Nucleus accumbens (tissue), 56 donors: ENCODE measurements around the gene ABCA2.

Source experiments
- DNase-seq, 56 donors: peaks; one replicate each; lab custom pipeline; 2025; lab: John Stamatoyannopoulos, UW

The ABCA2 gene

GRCh38 chr9:136973618-136974617 lies 54.1 kb downstream of the ABCA2 start:
- DNase-seq: no peak

DNA sequence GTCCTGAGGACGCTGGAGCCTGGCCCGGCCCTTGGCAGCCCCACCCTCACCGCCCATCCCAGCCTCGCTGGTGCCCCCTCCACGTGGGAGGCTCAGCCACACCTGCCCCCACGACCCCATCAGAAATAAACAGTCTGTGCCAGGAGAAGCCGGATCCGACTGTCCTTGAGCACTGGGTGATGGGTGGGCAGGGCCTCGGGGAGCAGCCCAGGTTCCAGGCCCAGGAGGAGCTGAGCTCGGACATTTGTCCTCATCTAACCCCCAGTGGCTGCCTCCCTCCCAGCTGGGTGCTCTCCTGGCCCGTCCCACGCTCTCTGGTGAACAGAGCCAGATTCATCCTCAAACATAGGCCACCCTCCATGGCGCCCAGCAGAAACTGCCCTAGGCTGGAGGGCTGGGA lies 55.3 kb downstream of the ABCA2 start:
- DNase-seq: no peak

DNA sequence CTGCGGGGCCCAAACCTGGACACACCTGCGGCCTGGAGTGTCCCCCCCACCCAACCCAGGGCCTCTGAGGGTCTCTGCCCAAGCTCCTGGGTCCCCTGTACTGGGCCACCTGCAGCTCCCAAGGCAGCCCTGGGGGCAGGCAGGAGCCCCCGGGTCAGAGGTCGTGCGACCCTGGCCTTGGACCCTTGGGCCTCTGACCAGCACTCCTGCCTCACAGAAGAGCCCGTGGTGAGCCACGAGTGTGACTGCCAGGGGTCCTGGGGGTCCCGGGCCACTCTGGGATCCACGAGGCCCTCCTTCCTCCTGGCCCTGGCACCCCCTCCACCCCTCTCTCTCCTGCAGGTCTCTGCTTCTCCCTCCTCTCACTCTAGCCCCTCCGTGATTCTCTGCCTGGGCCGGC lies 55.7 kb downstream of the ABCA2 start:
- no peak for DNase-seq

- no peak for DNase-seq
These were observed 56.3 kb downstream of the ABCA2 start for GRCh38 chr9:136971746-136972145.

GRCh38 chr9:136970361-136970760 lies 57.7 kb downstream of the ABCA2 start:
- DNase-seq: no peak

DNA sequence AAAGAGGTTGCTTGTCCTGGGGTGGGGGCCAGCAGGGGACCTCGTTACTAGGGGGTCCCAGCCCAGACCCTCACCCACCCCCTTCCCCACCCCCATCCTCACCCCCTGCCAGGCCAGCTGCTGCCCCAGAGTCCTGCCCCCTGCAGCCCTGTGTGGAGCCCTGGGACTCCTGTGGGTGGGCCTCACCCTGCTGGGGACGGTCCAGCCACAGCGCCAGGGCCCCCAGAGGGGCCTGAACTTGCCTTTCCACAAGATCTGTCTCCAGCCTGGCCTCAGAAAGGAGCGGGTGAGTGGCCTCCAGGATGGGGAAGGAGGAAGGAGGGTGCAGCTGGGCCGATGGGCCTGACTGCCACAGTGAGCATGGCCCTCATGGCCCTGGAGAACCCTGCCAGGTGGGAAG lies 58.3 kb downstream of the ABCA2 start:
- DNase-seq: no peak

DNA sequence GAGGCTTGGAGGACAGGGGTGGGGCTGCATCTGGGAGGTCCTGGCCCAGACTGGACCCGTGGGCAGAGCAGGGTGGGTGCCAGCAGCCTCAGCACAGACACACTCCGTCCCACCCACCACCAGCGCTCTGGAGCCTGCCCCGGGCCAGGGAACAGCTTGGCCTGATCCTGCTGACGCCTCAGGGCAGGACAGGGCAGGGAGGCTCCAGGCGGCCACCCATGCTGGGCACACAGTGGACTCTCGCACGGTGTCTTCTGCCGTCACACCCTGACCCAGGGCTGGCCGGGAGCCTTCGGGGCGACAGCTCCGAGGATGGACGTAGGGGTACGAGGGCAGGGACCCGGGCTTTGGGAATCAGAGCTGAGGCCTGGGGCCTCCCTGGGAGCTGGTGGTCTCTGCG lies 58.9 kb downstream of the ABCA2 start:
- no peak for DNase-seq

- no peak for DNase-seq
These were observed 59.5 kb downstream of the ABCA2 start for GRCh38 chr9:136968333-136969127.

DNA sequence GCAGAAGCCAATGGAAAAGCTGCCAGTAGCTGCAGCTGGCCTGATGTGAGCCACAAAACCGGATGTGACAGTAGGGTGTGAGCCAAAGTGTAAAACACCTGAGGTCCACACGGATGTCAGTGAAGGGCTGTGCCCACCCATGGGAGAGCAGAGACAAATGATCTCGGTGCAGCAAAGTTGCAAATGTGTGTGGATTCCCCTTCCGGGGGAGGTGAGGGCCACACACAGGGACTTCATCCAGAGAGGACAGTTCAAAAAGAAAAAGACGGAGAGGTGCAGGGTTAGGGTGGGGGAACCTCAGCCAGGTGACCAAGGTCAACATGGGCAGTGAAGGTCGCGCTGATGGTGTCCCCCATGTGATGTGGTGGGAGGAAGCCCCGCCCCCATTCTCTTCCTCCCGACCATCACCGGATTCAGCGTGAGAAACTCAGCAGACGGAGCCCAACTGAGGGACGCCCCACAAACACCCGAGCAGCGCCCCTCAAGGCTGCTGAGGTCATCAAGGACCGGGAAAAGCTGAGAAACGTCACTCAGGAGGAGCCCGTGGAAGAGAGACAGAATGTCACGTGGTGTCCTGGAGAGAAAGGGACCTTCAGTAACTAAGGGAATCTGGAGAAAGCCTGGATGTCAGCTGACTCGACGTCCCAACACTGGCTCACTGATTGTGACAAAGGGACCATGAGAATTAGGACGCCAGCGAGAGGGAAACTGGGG lies 62.1 kb downstream of the ABCA2 start:
- DNase-seq: peak in 53 of 56 donors; percentile 16 to 91 (median 67)

GRCh38 chr9:136964833-136965422 lies 63.1 kb downstream of the ABCA2 start:
- DNase-seq: no peak

DNA sequence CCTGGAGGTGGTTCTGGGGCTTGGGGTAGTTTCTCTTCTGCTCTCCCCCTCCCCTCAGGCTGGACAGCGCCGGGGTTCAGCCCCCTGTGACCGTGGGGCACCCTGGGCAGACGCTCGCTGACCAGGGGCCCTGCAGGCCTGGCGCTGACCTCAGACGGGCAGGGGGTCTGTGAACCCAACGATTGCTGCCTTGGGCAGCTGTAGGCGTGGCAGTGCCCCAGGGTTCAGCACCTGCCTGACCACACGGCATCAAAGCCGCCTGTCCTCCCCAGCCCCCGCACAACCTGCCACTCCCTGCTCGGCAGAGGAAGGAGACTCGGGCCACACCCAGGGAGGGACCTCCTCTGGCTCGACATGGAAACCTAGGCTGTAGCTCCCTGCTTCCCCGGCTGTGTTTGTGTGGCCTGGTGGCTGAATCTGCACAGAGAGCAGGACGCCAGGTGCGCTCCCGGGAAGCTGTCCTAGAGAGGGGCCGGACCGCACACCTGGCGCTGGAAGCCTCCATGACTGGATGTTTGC lies 63.8 kb downstream of the ABCA2 start:
- no peak for DNase-seq

GRCh38 chr9:136963751-136964150 lies 64.3 kb downstream of the ABCA2 start:
- no peak for DNase-seq

- peak in 6 of 56 donors; percentile 18 to 69 (median 24) for DNase-seq
These were observed 64.7 kb downstream of the ABCA2 start for GRCh38 chr9:136963341-136963740.

GRCh38 chr9:136962701-136963248 lies 65.3 kb downstream of the ABCA2 start:
- DNase-seq: no peak

GRCh38 chr9:136962163-136962562 lies 65.9 kb downstream of the ABCA2 start:
- DNase-seq: no peak

- peak in 25 of 56 donors; percentile 11 to 67 (median 35) for DNase-seq
These were observed 66.6 kb downstream of the ABCA2 start for GRCh38 chr9:136961279-136962065.

GRCh38 chr9:136960938-136961275 lies 67.1 kb downstream of the ABCA2 start:
- DNase-seq: no peak

DNA sequence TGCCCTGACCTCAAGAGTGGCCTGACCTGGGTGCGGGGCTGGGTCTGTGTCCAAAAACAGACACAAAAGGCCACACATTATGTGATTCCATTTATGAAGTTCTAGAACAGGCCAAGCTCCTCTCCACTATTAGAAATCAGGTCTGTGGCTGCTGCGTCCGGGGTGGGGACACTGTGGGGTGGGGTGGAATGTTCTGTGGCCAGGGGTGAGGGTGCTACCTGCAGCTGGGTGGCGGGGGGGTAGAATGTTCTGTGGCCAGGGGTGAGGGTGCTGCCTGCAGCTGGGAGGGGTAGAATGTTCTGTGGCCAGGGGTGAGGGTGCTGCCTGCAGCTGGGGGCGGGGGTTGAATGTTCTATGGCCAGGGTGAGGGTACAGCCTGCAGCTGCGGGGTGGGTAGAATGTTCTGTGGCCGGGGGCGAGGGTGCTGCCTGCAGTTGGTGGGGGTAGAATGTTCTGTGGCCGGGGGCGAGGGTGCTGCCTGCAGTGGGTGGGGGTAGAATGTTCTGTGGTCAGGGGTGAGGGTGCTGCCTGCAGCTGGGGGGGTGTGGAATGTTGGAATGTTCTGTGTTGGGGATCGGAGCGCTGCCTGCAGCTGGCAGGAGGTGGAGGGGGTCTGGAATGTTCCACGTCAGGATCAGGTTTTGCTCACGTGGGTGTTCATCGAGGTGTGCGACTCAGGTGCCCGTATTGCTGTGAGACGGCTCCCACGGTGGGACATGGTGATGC lies 67.7 kb downstream of the ABCA2 start:
- no peak for DNase-seq
